HepG2 (cell line): ENCODE data around the gene SPNS3. TPM values are rescaled to one million over a fixed set of nuclear protein-coding genes. Genes with fewer than 3 reads are reported as not detected.

Experiments
- BORCS8-MEF2B ChIP-seq: sonication (generic); formaldehyde crosslinking; IDR thresholded peaks from 2 replicates; pipeline ENCODE4 v1.8.0; 2022; ENCODE audit warnings: mild to moderate bottlenecking, missing genetic modification reagents
- ELF3 ChIP-seq: IDR thresholded peaks from 2 replicates; pipeline ENCODE4 v1.6.1; 2016; ENCODE audit warnings: missing genetic modification reagents, missing compliant biosample characterization
- FOXA1 ChIP-seq, 2 experiments: fragments of 450-650 bp in 1 of 2; sonication (generic) in 1 of 2; formaldehyde crosslinking in 1 of 2; IDR thresholded peaks; 2 replicates each; pipeline versions ENCODE4 v1.4.0 to v1.6.1; 2016 to 2020; ENCODE audit warnings: missing genetic modification reagents in 1 of 2
- FOXA3 ChIP-seq: IDR thresholded peaks from 2 replicates; pipeline ENCODE4 v1.6.1; 2016; ENCODE audit warnings: missing genetic modification reagents, missing compliant biosample characterization
- HCFC1 ChIP-seq: fragments of 150-350 bp; IDR thresholded peaks from 2 replicates; pipeline ENCODE4 v1.6.1; 2014; ENCODE audit warnings: low read depth, low read length
- IRF2 ChIP-seq: IDR thresholded peaks from 2 replicates; pipeline ENCODE4 v1.6.1; 2018; ENCODE audit warnings: missing genetic modification reagents, missing compliant biosample characterization
- MAX ChIP-seq: IDR thresholded peaks from 2 replicates; pipeline ENCODE4 v1.6.1; 2012; ENCODE audit warnings: inconsistent platforms
- NBN ChIP-seq: fragments of 450-650 bp; conservative IDR thresholded peaks from 2 replicates; pipeline ENCODE4 v1.6.1; 2017
- SETDB1 ChIP-seq: sonication (generic); formaldehyde crosslinking; IDR thresholded peaks from 2 replicates; pipeline ENCODE4 v1.5.1; 2020; ENCODE audit warnings: missing genetic modification reagents, mild to moderate bottlenecking, borderline replicate concordance
- YY1 ChIP-seq: IDR thresholded peaks from 2 replicates; pipeline ENCODE4 v1.6.1; 2011; ENCODE audit warnings: low read length, low read depth, moderate library complexity, mild to moderate bottlenecking; ENCODE audit not compliant: insufficient read depth, insufficient replicate concordance
- ZNF556 ChIP-seq: sonication (generic); formaldehyde crosslinking; IDR thresholded peaks from 2 replicates; pipeline ENCODE4 v1.4.0; 2020; ENCODE audit warnings: mild to moderate bottlenecking, missing genetic modification reagents, borderline replicate concordance
- ZNF629 ChIP-seq: sonication (generic); formaldehyde crosslinking; conservative IDR thresholded peaks from 2 replicates; pipeline ENCODE4 v1.5.0; 2020; ENCODE audit warnings: missing genetic modification reagents
- polyA plus RNA-seq, 8 experiments: library from polyadenylated mRNA; depleted of rRNA in 3 of 8; stranded (reverse) in 7 of 8; unstranded in 1 of 8; fragments of >200 nt; fragmentation: Illumina TruSeq in 4 of 8; extraction: Trizol in 4 of 8; gene quantifications; 2 replicates each; pipeline versions ENCODE4 v1.2.1 to v1.2.3, GENCODE V29; 2011 to 2016; ENCODE audit warnings: low read depth in 4 of 8, missing spikeins in 1 of 8, mixed read lengths in 1 of 8; ENCODE audit not compliant: insufficient read depth in 1 of 8
- total RNA-seq, 5 experiments: library from RNA; depleted of rRNA; stranded (reverse); fragments of >200 nt; fragmentation: Illumina TruSeq; extraction: Trizol; gene quantifications; 2 replicates each; pipeline ENCODE4 v1.2.3, GENCODE V29; 2016; ENCODE audit warnings: low read depth in 1 of 5
- TF ChIP-seq, protein P1 (sequence below): sonication (generic); formaldehyde crosslinking; IDR thresholded peaks from 2 replicates; pipeline ENCODE4 v1.4.0; 2020; ENCODE audit warnings: missing genetic modification reagents
- TF ChIP-seq, protein P2 (sequence below): sonication (generic); formaldehyde crosslinking; IDR thresholded peaks from 2 replicates; pipeline ENCODE4 v1.5.0; 2020; ENCODE audit warnings: mild to moderate bottlenecking, missing genetic modification reagents, borderline replicate concordance
- TF ChIP-seq, protein P3 (sequence below): sonication (generic); formaldehyde crosslinking; IDR thresholded peaks from 2 replicates; pipeline ENCODE4 v1.4.0; 2020; ENCODE audit warnings: mild to moderate bottlenecking, missing genetic modification reagents, borderline replicate concordance
- TF ChIP-seq, protein P4 (sequence below): sonication (generic); formaldehyde crosslinking; IDR thresholded peaks from 2 replicates; pipeline ENCODE4 v1.5.0; 2020; ENCODE audit warnings: missing genetic modification reagents

SPNS3 gene
- total and polyA plus RNA-seq, 2 of the 13 experiments (the other 11 are each of a cell fraction or from before 2014, with no cell fraction given), result not detected

DNA sequence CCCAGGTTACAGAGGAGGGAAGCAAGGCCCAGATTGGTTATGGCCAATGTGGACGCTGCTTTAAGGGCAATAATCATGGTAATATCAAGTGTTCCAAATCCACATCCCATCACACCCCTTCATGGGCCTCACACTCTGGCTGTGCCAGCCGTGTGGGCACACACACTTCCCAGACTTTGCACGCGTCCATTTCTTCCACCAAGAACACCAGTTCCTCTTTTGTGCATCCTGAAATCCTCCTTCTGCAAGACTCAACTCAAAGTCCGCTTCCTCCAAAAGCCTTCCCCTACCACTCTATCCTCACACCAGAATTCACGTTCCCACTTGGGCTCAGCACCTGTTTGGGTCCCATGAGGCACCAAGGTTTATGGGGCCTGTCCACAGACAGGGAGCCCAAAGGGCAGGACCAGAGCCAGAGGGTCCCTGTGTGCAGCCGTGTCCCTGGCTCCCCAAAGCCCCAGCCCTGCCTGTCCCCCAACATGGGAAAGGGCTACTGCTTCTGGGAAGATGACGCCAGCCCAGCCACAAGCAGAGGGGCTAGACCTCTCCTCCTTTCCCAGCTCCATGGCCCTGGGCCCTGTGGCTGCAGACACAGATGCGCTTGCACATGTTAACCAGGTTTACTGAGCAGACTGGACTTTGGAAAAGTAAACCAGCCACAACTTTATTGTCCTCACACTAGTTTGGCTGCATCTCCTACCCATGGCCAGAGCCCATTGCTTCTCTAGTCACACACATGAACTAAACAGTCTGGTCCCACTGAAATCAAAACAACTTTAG, 20.3 kb downstream of the SPNS3 start (continued):
- TF ChIP-seq, protein P1, sequence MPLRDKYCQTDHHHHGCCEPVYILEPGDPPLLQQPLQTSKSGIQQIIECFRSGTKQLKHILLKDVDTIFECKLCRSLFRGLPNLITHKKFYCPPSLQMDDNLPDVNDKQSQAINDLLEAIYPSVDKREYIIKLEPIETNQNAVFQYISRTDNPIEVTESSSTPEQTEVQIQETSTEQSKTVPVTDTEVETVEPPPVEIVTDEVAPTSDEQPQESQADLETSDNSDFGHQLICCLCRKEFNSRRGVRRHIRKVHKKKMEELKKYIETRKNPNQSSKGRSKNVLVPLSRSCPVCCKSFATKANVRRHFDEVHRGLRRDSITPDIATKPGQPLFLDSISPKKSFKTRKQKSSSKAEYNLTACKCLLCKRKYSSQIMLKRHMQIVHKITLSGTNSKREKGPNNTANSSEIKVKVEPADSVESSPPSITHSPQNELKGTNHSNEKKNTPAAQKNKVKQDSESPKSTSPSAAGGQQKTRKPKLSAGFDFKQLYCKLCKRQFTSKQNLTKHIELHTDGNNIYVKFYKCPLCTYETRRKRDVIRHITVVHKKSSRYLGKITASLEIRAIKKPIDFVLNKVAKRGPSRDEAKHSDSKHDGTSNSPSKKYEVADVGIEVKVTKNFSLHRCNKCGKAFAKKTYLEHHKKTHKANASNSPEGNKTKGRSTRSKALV (CRISPR knock-in tag), result peak; percentile 63; the same call in 1 of the 2 replicates
- peak; percentile 73 for TF ChIP-seq IRF2 (CRISPR knock-in tag)
- TF ChIP-seq MAX, result peak; percentile 74
- TF ChIP-seq, protein P2, sequence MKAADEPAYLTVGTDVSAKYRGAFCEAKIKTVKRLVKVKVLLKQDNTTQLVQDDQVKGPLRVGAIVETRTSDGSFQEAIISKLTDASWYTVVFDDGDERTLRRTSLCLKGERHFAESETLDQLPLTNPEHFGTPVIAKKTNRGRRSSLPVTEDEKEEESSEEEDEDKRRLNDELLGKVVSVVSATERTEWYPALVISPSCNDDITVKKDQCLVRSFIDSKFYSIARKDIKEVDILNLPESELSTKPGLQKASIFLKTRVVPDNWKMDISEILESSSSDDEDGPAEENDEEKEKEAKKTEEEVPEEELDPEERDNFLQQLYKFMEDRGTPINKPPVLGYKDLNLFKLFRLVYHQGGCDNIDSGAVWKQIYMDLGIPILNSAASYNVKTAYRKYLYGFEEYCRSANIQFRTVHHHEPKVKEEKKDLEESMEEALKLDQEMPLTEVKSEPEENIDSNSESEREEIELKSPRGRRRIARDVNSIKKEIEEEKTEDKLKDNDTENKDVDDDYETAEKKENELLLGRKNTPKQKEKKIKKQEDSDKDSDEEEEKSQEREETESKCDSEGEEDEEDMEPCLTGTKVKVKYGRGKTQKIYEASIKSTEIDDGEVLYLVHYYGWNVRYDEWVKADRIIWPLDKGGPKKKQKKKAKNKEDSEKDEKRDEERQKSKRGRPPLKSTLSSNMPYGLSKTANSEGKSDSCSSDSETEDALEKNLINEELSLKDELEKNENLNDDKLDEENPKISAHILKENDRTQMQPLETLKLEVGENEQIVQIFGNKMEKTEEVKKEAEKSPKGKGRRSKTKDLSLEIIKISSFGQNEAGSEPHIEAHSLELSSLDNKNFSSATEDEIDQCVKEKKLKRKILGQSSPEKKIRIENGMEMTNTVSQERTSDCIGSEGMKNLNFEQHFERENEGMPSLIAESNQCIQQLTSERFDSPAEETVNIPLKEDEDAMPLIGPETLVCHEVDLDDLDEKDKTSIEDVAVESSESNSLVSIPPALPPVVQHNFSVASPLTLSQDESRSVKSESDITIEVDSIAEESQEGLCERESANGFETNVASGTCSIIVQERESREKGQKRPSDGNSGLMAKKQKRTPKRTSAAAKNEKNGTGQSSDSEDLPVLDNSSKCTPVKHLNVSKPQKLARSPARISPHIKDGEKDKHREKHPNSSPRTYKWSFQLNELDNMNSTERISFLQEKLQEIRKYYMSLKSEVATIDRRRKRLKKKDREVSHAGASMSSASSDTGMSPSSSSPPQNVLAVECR (CRISPR knock-in tag), result peak; percentile 39; the same call in 1 of the 2 replicates
- peak; percentile 28; the same call in 1 of the 2 replicates for TF ChIP-seq ZNF556 (CRISPR knock-in tag)
- TF ChIP-seq YY1, result peak; percentile 24
- TF ChIP-seq FOXA1 (IDR thresholded peaks at IDR 0.05), result peak; percentile 38; the same call in 1 of the 2 replicates
- peak; percentile 97 for TF ChIP-seq FOXA1 (CRISPR knock-in tag; IDR thresholded peaks at IDR 0.05)
- peak; percentile 93 for TF ChIP-seq FOXA3 (CRISPR knock-in tag)
- 0 out of 2 replicates have a peak, but pooled peaks have one; percentile 21 for TF ChIP-seq ELF3 (CRISPR knock-in tag)
- TF ChIP-seq NBN, result no peak
- TF ChIP-seq HCFC1, result no peak
- no peak for TF ChIP-seq SETDB1 (CRISPR knock-in tag)
- 0 out of 2 replicates have a peak, but pooled peaks have one; percentile 27 for TF ChIP-seq BORCS8-MEF2B (CRISPR knock-in tag)
- TF ChIP-seq ZNF629 (CRISPR knock-in tag), result peak; percentile 65
- TF ChIP-seq, protein P3, sequence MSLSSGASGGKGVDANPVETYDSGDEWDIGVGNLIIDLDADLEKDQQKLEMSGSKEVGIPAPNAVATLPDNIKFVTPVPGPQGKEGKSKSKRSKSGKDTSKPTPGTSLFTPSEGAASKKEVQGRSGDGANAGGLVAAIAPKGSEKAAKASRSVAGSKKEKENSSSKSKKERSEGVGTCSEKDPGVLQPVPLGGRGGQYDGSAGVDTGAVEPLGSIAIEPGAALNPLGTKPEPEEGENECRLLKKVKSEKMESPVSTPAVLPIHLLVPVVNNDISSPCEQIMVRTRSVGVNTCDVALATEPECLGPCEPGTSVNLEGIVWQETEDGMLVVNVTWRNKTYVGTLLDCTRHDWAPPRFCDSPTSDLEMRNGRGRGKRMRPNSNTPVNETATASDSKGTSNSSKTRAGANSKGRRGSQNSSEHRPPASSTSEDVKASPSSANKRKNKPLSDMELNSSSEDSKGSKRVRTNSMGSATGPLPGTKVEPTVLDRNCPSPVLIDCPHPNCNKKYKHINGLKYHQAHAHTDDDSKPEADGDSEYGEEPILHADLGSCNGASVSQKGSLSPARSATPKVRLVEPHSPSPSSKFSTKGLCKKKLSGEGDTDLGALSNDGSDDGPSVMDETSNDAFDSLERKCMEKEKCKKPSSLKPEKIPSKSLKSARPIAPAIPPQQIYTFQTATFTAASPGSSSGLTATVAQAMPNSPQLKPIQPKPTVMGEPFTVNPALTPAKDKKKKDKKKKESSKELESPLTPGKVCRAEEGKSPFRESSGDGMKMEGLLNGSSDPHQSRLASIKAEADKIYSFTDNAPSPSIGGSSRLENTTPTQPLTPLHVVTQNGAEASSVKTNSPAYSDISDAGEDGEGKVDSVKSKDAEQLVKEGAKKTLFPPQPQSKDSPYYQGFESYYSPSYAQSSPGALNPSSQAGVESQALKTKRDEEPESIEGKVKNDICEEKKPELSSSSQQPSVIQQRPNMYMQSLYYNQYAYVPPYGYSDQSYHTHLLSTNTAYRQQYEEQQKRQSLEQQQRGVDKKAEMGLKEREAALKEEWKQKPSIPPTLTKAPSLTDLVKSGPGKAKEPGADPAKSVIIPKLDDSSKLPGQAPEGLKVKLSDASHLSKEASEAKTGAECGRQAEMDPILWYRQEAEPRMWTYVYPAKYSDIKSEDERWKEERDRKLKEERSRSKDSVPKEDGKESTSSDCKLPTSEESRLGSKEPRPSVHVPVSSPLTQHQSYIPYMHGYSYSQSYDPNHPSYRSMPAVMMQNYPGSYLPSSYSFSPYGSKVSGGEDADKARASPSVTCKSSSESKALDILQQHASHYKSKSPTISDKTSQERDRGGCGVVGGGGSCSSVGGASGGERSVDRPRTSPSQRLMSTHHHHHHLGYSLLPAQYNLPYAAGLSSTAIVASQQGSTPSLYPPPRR, result peak; percentile 55; the same call in 1 of the 2 replicates
- TF ChIP-seq, protein P4, sequence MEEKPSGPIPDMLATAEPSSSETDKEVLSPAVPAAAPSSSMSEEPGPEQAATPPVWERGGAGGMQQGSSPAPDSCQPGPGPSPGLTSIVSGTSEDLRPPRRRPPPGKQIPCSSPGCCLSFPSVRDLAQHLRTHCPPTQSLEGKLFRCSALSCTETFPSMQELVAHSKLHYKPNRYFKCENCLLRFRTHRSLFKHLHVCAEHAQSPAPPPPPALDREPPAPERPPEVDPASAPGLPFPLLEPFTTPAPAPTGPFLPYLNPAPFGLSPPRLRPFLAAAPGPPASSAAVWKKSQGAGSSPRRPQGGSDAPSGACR (CRISPR knock-in tag), result peak; percentile 77; the same call in 1 of the 2 replicates
